Osteoblast (primary cell): ENCODE measurements around the gene THAP11. TPM values are rescaled to one million over a fixed set of nuclear protein-coding genes. Genes with fewer than 3 reads are reported as not detected.

Source experiments
- DNase-seq: peaks from one replicate; pipeline ENCODE4 v3.0.0; 2011; ENCODE audit warnings: low spot score, mixed read lengths; ENCODE audit not compliant: insufficient read length; ENCODE audit errors: missing footprints
- H2AFZ ChIP-seq: 2 replicates; pipeline ENCODE4 v1.6.0; 2011; ENCODE audit warnings: mild to moderate bottlenecking, low read length
- H3K27ac ChIP-seq: 2 replicates; pipeline ENCODE4 v1.5.1; 2011; ENCODE audit warnings: mild to moderate bottlenecking, low read depth, low read length, moderate library complexity
- H3K27me3 ChIP-seq: 2 replicates; pipeline ENCODE4 v1.6.0; 2012; ENCODE audit warnings: mild to moderate bottlenecking, control low read depth, inconsistent platforms, low read length, moderate library complexity; ENCODE audit not compliant: insufficient read depth
- H3K36me3 ChIP-seq: 2 replicates; pipeline ENCODE4 v1.5.1; 2011; ENCODE audit warnings: mild to moderate bottlenecking, low read length, control low read depth, moderate library complexity; ENCODE audit not compliant: insufficient read depth
- H3K4me1 ChIP-seq: 2 replicates; pipeline ENCODE4 v1.5.1; 2011; ENCODE audit warnings: mild to moderate bottlenecking, low read length, control low read depth, moderate library complexity; ENCODE audit not compliant: insufficient read depth
- H3K4me2 ChIP-seq: 2 replicates; pipeline ENCODE4 v1.6.0; 2011; ENCODE audit warnings: mild to moderate bottlenecking, low read length; ENCODE audit not compliant: insufficient read depth
- H3K4me3 ChIP-seq: fragments of 200-600 bp; sonication (generic); 3 replicates; pipeline ENCODE4 v1.5.1; 2012; ENCODE audit warnings: mild to moderate bottlenecking, low read length, inconsistent platforms; ENCODE audit not compliant: insufficient read depth
- H3K79me2 ChIP-seq: 2 replicates; pipeline ENCODE4 v1.6.0; 2012; ENCODE audit warnings: mild to moderate bottlenecking, low read length, control low read depth, inconsistent platforms; ENCODE audit not compliant: insufficient read depth
- H3K9me3 ChIP-seq: 2 replicates; pipeline ENCODE4 v1.5.1; 2011; ENCODE audit warnings: low read depth, low read length, control low read depth
- H4K20me1 ChIP-seq: 2 replicates; pipeline ENCODE4 v1.6.0; 2012; ENCODE audit warnings: mild to moderate bottlenecking, low read length, control low read depth; ENCODE audit not compliant: insufficient read depth
- CTCF ChIP-seq: IDR thresholded peaks from 2 replicates; pipeline ENCODE4 v1.5.1; 2011; ENCODE audit warnings: mild to moderate bottlenecking, low read depth, low read length, moderate library complexity; ENCODE audit errors: extremely low read depth
- total RNA-seq: library from RNA; depleted of rRNA; stranded (reverse); fragments of >200 nt; gene quantifications from 2 replicates; pipeline ENCODE4 v1.2.3, GENCODE V29; 2012

Gene THAP11
- total RNA-seq, 1 donor, result 25.7 TPM

GRCh38 chr16:67828651-67829050, 13.5 kb upstream of the THAP11 start:
- TF ChIP-seq CTCF, result no peak
- Histone ChIP-seq H4K20me1 (no peaks in the 10 kb centered on the region), H3K79me2 (peaks cover 22% of the 10 kb centered on the region)

GRCh38 chr16:67833030-67833414, 9.1 kb upstream of the THAP11 start:
- Histone ChIP-seq H3K4me3 (peak overlapping the region; percentile 81), H3K79me2 (peaks cover 26% of the 10 kb centered on the region), H3K27me3 (no peaks in the 10 kb centered on the region), H4K20me1 (no peaks in the 10 kb centered on the region), H3K4me1 (peaks cover 12% of the 10 kb centered on the region), H3K9me3 (no peaks in the 10 kb centered on the region), H2AFZ (peak overlapping the region; percentile 97), H3K27ac (peak overlapping the region; percentile 76), H3K4me2 (peak overlapping the region; percentile 90), H3K36me3 (peaks cover 36% of the 10 kb centered on the region)
- DNase-seq, result peak; percentile 98
- TF ChIP-seq CTCF, result no peak

More at GRCh38 chr16:67828651-67829050, 13.5 kb upstream of the THAP11 start:
- no peaks in the 10 kb centered on the region for H3K9me3 ChIP-seq
- H2AFZ ChIP-seq, result no peak overlapping the region
- H3K4me2 ChIP-seq, result no peak overlapping the region
- no peak for DNase-seq
- no peaks in the 10 kb centered on the region for H3K27me3 ChIP-seq
- H3K36me3 ChIP-seq, result peaks cover 40% of the 10 kb centered on the region
- H3K4me3 ChIP-seq, result no peak overlapping the region
- no peak overlapping the region for H3K27ac ChIP-seq
- H3K4me1 ChIP-seq, result peaks cover 9% of the 10 kb centered on the region

GRCh38 chr16:67833415-67834241, 8.5 kb upstream of the THAP11 start:
- peaks cover 12% of the 10 kb centered on the region for H3K4me1 ChIP-seq
- H3K9me3 ChIP-seq, result no peaks in the 10 kb centered on the region
- DNase-seq, result peak; percentile 99

More at GRCh38 chr16:67833415-67834241, 8.5 kb upstream of the THAP11 start:
- peaks cover 30% of the 10 kb centered on the region for H3K36me3 ChIP-seq
- no peaks in the 10 kb centered on the region for H4K20me1 ChIP-seq
- H3K27me3 ChIP-seq, result no peaks in the 10 kb centered on the region
- peak overlapping the region; percentile 97 for H2AFZ ChIP-seq
- peaks cover 26% of the 10 kb centered on the region for H3K79me2 ChIP-seq
- no peak for TF ChIP-seq CTCF
- peak overlapping the region; percentile 81 for H3K4me3 ChIP-seq
- H3K27ac ChIP-seq, result peak overlapping the region; percentile 76
- peak overlapping the region; percentile 90 for H3K4me2 ChIP-seq
